ENCODE data around the gene PTPRT. TPM values are rescaled to one million over a fixed set of nuclear protein-coding genes. Genes with fewer than 3 reads are reported as not detected.

The PTPRT gene
- total and polyA plus RNA-seq, 2 of the 4 experiments (the other 2 are of a cell fraction), result not detected

GRCh38 chr20:43167615-43168014, 22.1 kb downstream of the PTPRT start:
- Histone ChIP-seq H3K27ac (ENCODE audit: insufficient read depth, low read length) (no peak overlapping the region), H2BK5ac (ENCODE audit: low read depth, low read length, poor library complexity, severe bottlenecking) (no peak overlapping the region), H2BK20ac (ENCODE audit: low read depth, low read length) (no peak overlapping the region), H3K18ac (ENCODE audit: low read depth, low read length) (no peak overlapping the region), H2BK120ac (ENCODE audit: low read depth, low read length) (no peak overlapping the region), H3K9ac (ENCODE audit: low read depth, low read length) (no peak overlapping the region), H3K27me3 (ENCODE audit: control insufficient read depth, insufficient read depth, low read length) (no peaks in the 10 kb centered on the region), H3K4me2 (ENCODE audit: low read depth, low read length) (no peak overlapping the region), H3K23ac (ENCODE audit: low read depth, low read length) (no peak overlapping the region), H2AK9ac (replicated peaks; ENCODE audit: low read depth, low read length, poor library complexity) (no peak overlapping the region), H4K5ac (ENCODE audit: low read depth, low read length) (no peak overlapping the region), H3K9me3 (ENCODE audit: control insufficient read depth, insufficient read depth, low read length) (no peaks in the 10 kb centered on the region), H3K56ac (ENCODE audit: extremely low read depth, insufficient read depth, low read length) (no peak overlapping the region), H3K4me1 (ENCODE audit: control insufficient read depth, insufficient read depth, low read length) (no peaks in the 10 kb centered on the region), H4K8ac (ENCODE audit: low read depth in 2 of 2, low read length in 2 of 2) (no peak overlapping the region), H2AFZ (replicated peaks; ENCODE audit: low read length, poor library complexity) (no peak overlapping the region), H3K4me3 (ENCODE audit: insufficient read depth, low read depth, low read length) (no peak overlapping the region), H3K9me1 (ENCODE audit: insufficient read depth, low read length) (no peaks in the 10 kb centered on the region), H3K79me1 (ENCODE audit: low read depth in 1 of 2, low read length in 2 of 2) (no peaks in the 10 kb centered on the region), H3K36me3 (ENCODE audit: control insufficient read depth, insufficient read depth, low read length) (no peaks in the 10 kb centered on the region), H2AK5ac (ENCODE audit: low read depth, low read length) (no peak overlapping the region), H2BK15ac (ENCODE audit: low read depth, low read length) (no peak overlapping the region), H4K20me1 (ENCODE audit: insufficient read depth, low read length) (no peaks in the 10 kb centered on the region), H3K4ac (ENCODE audit: low read depth, low read length) (no peak overlapping the region), H3K14ac (replicated peaks; ENCODE audit: low read depth, low read length) (no peak overlapping the region), H4K91ac (ENCODE audit: insufficient read depth, low read depth, low read length) (no peak overlapping the region)
- intact Hi-C loops (cut with micrococcal nuclease), result no loop called here
- CTCF ChIA-PET, result no interaction called here
- no peak for TF ChIP-seq RCOR1 (IDR thresholded peaks at IDR 0.05; ENCODE audit: insufficient replicate concordance, low read length)
- no peak for TF ChIP-seq ELK1 (IDR thresholded peaks at IDR 0.05; ENCODE audit: borderline replicate concordance, low read depth, low read length)
- TF ChIP-seq CHD1 (IDR thresholded peaks at IDR 0.05; ENCODE audit: low read depth, low read length), result no peak
- TF ChIP-seq MAZ (IDR thresholded peaks at IDR 0.05; ENCODE audit: borderline replicate concordance, low read depth, low read length), result no peak
- TF ChIP-seq FOS (IDR thresholded peaks at IDR 0.05; ENCODE audit: low read depth, low read length), result no peak
- TF ChIP-seq RFX5 (IDR thresholded peaks at IDR 0.05; ENCODE audit: low read depth, low read length), result no peak
- TF ChIP-seq POLR2A (IDR thresholded peaks at IDR 0.05; ENCODE audit: low read depth, low read length), result no peak
- TF ChIP-seq SMC3 (IDR thresholded peaks at IDR 0.05; ENCODE audit: low read depth, low read length), result no peak
- TF ChIP-seq MAFK (IDR thresholded peaks at IDR 0.05; ENCODE audit: low read depth, low read length), result no peak
- dilution Hi-C loops (cut with HindIII; ENCODE audit: low sequenced_read_pairs, unreplicated experiment), result no loop called here
- no peak for DNase-seq
- POLR2A ChIA-PET (ENCODE audit: unreplicated experiment), result no interaction called here
- BruUV-seq (replicated peaks), result no TSS peak
- ATAC-seq (ENCODE audit: low read depth), result no peak
- in situ Hi-C loops (cut with MboI; ENCODE audit: low sequenced_read_pairs), result no loop called here

Measured in IMR-90 (cell line).